ENCODE results near the gene GDI1. TPM values are rescaled to one million over a fixed set of nuclear protein-coding genes. Genes with fewer than 3 reads are reported as not detected.

GDI1 gene
- total RNA-seq, 1 experiment from 2014 or later, result 52.7 TPM

DNA sequence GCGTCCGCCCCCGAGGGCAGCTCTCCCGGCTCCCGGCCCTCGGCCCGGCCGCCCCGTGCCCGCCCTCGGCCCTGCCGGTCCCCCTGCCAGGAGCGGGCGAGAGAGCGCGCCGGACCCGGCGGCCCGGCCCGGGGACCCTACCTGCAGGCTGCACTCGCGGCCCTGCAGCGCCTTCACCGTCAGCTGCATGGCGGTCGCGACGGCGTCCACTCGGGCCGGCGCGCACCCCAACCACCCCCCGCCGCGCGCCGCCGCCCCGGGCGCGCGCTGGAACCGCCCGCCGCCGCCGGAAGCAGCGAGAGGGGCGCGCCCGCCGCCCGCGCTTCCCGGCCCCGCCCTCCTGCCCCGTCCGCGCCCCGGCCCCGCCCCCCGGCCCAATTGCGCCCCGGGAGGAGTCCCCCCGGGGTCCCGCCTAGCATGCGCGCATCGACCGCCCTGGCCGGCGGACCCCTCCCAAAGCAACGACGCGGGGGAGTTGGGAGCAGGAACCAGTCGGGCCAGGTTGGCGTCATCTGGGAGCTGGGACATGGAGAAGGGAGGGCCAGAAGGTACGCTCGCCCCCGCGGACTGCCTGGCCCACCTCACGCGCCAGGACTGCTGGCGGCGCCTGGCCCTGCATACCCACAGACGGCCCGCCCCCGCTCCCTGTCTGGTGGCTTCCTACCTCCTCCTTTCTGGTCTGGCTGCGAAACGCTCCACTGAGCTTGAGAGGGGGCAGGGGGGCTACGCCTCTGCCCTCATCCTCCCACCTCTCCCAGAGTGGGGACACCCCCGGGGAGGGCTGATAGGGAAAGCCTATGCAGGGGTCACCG is 49.6 kb downstream of the GDI1 start, which contains the start of gene UBL4A:
Gene UBL4A, minus strand, starts transcription at position 220 of the 812 bp plus-strand sequence. Its CDS starts 31 bp downstream, at position 189.
- Histone ChIP-seq H2AFZ (ENCODE audit: low read length) (no peak within 1 kb of the TSS), H3K9me3 (ENCODE audit: low read length) (no peaks in the 10 kb centered on the region), H3K4me3 (ENCODE audit: low read length) (peak within 1 kb of the TSS; percentile 78), H3K4me1 (ENCODE audit: low read length) (peaks cover 66% of the 10 kb centered on the region), H4K20me1 (ENCODE audit: insufficient read depth, low read depth, low read length) (no peaks in the 10 kb centered on the region; the same call in 1 of the 2 replicates), H3K27ac (ENCODE audit: low read length) (peak within 1 kb of the TSS; percentile 75), H3K79me2 (ENCODE audit: low read length) (peaks cover 32% of the 10 kb centered on the region), H3K36me3 (ENCODE audit: insufficient read depth, low read length) (peaks cover 4% of the 10 kb centered on the region; the same call in 1 of the 2 replicates), H3K9me2 (replicated peaks; ENCODE audit: insufficient read depth, low read length) (no peaks in the 10 kb centered on the region), H3K4me2 (ENCODE audit: low read depth, low read length, poor library complexity, severe bottlenecking) (peak within 1 kb of the TSS; percentile 81), H3K9ac (ENCODE audit: low read length) (peak within 1 kb of the TSS; percentile 94), H3K27me3 (ENCODE audit: low read length) (no peaks in the 10 kb centered on the region)
- DNase-seq, result peak; percentile 84

DNA sequence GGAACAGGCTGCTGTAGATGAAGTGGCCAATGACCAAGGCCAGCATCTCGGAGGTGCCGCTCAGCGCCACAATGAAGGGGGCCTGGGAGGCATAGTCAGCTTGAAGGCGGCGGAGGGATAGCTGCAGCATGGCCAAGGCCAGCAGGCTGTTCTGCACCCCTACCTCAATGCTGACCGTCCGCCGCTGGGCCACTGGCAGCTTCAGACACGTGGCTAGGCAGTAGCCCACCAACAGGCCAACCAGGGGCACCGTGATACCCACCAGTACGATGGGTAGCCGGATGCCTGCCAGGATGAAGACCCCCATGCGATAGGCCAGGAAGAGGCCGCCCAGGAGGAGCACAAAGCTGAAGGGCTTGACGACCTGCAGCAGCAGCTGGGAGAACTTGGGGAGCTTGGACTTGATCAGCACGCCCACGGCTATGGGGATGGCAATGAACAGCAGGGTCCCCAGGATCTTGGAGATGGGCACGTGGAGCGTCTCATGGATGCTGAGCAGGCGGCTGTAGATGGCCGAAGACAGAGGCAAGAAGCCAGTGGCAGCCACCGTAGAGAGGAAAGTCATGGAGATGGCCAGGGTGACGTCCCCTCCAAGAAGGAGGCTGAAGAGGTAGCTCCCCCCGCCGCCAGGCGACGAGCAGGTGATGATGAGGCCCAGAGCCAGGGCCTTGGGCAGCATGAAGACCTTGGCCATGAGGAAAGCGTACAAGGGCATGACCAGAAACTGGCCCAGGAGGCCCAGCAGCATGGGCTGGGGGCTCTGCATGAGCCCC is 50.8 kb downstream of the GDI1 start:
- Histone ChIP-seq H3K9me3 (ENCODE audit: low read length) (no peaks in the 10 kb centered on the region), H2AFZ (ENCODE audit: low read length) (no peak overlapping the region), H3K4me2 (ENCODE audit: low read depth, low read length, poor library complexity, severe bottlenecking) (peak overlapping the region; percentile 66), H3K27ac (ENCODE audit: low read length) (peak overlapping the region; percentile 35; the same call in 1 of the 2 replicates), H3K36me3 (ENCODE audit: insufficient read depth, low read length) (peaks cover 4% of the 10 kb centered on the region; the same call in 1 of the 2 replicates), H3K9ac (ENCODE audit: low read length) (peak overlapping the region; percentile 66; the same call in 1 of the 2 replicates), H3K79me2 (ENCODE audit: low read length) (peaks cover 32% of the 10 kb centered on the region), H3K9me2 (replicated peaks; ENCODE audit: insufficient read depth, low read length) (no peaks in the 10 kb centered on the region), H3K27me3 (ENCODE audit: low read length) (no peaks in the 10 kb centered on the region), H4K20me1 (ENCODE audit: insufficient read depth, low read depth, low read length) (no peaks in the 10 kb centered on the region; the same call in 1 of the 2 replicates), H3K4me1 (ENCODE audit: low read length) (peaks cover 55% of the 10 kb centered on the region), H3K4me3 (ENCODE audit: low read length) (peak overlapping the region; percentile 67; the same call in 1 of the 2 replicates)
- DNase-seq, result no peak

DNA sequence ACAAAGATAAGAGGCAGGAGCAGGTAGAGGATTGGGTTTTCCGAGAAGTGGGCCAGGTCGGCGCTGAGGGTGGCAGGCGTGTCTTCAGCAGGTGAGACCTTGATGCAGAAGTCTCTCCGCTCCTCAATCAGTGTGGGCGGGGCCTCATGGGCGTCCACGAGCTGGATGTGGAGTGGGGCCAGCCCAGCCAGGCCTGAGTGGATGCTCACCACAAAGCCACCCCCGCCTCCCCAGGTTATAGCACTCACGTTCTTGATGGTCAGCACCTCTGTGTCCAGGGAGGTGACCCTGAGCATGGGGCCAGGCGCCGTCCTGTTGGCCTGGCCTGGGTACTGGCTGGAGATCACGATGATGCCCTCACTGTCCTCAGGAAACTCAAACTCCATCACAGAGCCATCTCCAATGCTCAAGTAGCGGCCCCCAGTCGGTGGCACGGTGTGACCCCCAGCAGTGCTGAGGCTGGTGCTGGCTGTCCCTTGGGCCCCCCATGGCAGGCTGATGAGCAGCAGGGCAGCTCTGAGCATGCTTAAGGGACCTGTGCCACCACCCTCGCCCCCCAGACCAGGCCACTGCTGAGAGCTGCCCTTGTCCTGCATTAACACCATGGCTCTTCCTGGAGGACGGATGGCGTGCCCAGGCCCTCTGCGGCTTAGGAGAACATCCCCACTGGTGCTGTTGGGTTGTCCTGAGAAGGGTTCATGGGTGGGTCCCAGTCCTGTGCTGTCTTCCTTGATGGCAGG is 51.6 kb downstream of the GDI1 start:
- no peaks in the 10 kb centered on the region for H3K27me3 ChIP-seq (ENCODE audit: low read length)
- peaks cover 32% of the 10 kb centered on the region for H3K79me2 ChIP-seq (ENCODE audit: low read length)
- no peak for DNase-seq
- peak overlapping the region; percentile 74; the same call in 1 of the 2 replicates for H3K4me3 ChIP-seq (ENCODE audit: low read length)
- H3K27ac ChIP-seq (ENCODE audit: low read length), result no peak overlapping the region
- peaks cover 47% of the 10 kb centered on the region for H3K4me1 ChIP-seq (ENCODE audit: low read length)
- H4K20me1 ChIP-seq (ENCODE audit: insufficient read depth, low read depth, low read length), result no peaks in the 10 kb centered on the region; the same call in 1 of the 2 replicates
- peak overlapping the region; percentile 75 for H3K4me2 ChIP-seq (ENCODE audit: low read depth, low read length, poor library complexity, severe bottlenecking)
- no peaks in the 10 kb centered on the region for H3K9me3 ChIP-seq (ENCODE audit: low read length)
- H3K9me2 ChIP-seq (replicated peaks; ENCODE audit: insufficient read depth, low read length), result no peaks in the 10 kb centered on the region
- H2AFZ ChIP-seq (ENCODE audit: low read length), result no peak overlapping the region
- peak overlapping the region; percentile 84 for H3K9ac ChIP-seq (ENCODE audit: low read length)
- H3K36me3 ChIP-seq (ENCODE audit: insufficient read depth, low read length), result peaks cover 4% of the 10 kb centered on the region; the same call in 1 of the 2 replicates

DNA sequence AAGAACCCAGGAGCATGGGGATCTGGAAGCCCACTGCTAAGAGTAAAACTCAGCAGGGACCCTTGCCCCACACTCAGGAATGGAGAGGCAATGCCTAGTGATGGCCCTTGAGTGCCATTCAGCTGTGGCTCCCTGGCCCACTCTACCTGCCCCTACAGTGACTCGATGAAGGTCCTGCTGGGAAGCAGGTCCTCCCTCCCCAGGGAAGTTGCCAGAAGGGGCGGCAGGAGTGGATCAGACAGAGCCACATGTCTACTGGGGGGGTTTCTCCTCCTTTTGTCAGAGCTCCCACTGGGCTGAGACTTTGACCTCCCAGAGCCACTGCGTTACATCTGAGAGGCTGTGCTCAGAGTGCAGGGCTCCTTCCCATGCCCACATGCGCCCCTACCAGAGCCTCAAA is 52.2 kb downstream of the GDI1 start:
- Histone ChIP-seq H3K27me3 (ENCODE audit: low read length) (no peaks in the 10 kb centered on the region), H3K4me2 (ENCODE audit: low read depth, low read length, poor library complexity, severe bottlenecking) (peak overlapping the region; percentile 75), H3K9me2 (replicated peaks; ENCODE audit: insufficient read depth, low read length) (no peaks in the 10 kb centered on the region), H3K27ac (ENCODE audit: low read length) (no peak overlapping the region), H3K4me1 (ENCODE audit: low read length) (peaks cover 40% of the 10 kb centered on the region), H3K79me2 (ENCODE audit: low read length) (peaks cover 32% of the 10 kb centered on the region), H3K36me3 (ENCODE audit: insufficient read depth, low read length) (peaks cover 4% of the 10 kb centered on the region; the same call in 1 of the 2 replicates), H3K9me3 (ENCODE audit: low read length) (no peaks in the 10 kb centered on the region), H3K4me3 (ENCODE audit: low read length) (peak overlapping the region; percentile 74; the same call in 1 of the 2 replicates), H2AFZ (ENCODE audit: low read length) (no peak overlapping the region), H3K9ac (ENCODE audit: low read length) (peak overlapping the region; percentile 84), H4K20me1 (ENCODE audit: insufficient read depth, low read depth, low read length) (no peaks in the 10 kb centered on the region; the same call in 1 of the 2 replicates)
- no peak for DNase-seq

DNA sequence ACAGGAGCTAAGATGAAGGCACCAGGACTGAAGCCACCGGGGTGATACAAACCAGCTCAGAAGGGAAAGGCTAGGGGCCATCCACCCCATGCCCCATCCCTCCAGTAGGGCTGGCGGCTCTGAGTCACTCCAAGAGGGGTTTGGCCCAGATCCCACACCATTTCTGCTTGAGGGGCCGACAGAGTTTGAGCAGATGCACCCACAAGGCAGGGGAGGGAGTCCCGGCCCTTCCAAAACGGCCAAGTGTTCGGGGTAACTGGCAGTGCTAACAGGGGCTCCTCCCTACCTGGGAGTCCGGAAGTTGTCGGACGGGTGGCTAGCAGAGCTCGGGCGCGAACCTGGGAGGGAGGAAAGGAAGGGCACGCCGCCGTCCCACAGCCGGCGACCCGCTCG is 53.1 kb downstream of the GDI1 start:
- peak; percentile 76 for DNase-seq
- Histone ChIP-seq H3K27ac (ENCODE audit: low read length) (peak overlapping the region; percentile 47), H3K9me2 (replicated peaks; ENCODE audit: insufficient read depth, low read length) (no peaks in the 10 kb centered on the region), H3K36me3 (ENCODE audit: insufficient read depth, low read length) (peaks cover 4% of the 10 kb centered on the region; the same call in 1 of the 2 replicates), H3K9ac (ENCODE audit: low read length) (peak overlapping the region; percentile 84), H3K27me3 (ENCODE audit: low read length) (no peaks in the 10 kb centered on the region), H3K9me3 (ENCODE audit: low read length) (no peaks in the 10 kb centered on the region), H4K20me1 (ENCODE audit: insufficient read depth, low read depth, low read length) (no peaks in the 10 kb centered on the region; the same call in 1 of the 2 replicates), H3K4me1 (ENCODE audit: low read length) (peaks cover 37% of the 10 kb centered on the region), H3K4me3 (ENCODE audit: low read length) (peak overlapping the region; percentile 74), H3K79me2 (ENCODE audit: low read length) (peaks cover 26% of the 10 kb centered on the region), H3K4me2 (ENCODE audit: low read depth, low read length, poor library complexity, severe bottlenecking) (peak overlapping the region; percentile 75), H2AFZ (ENCODE audit: low read length) (no peak overlapping the region)

DNA sequence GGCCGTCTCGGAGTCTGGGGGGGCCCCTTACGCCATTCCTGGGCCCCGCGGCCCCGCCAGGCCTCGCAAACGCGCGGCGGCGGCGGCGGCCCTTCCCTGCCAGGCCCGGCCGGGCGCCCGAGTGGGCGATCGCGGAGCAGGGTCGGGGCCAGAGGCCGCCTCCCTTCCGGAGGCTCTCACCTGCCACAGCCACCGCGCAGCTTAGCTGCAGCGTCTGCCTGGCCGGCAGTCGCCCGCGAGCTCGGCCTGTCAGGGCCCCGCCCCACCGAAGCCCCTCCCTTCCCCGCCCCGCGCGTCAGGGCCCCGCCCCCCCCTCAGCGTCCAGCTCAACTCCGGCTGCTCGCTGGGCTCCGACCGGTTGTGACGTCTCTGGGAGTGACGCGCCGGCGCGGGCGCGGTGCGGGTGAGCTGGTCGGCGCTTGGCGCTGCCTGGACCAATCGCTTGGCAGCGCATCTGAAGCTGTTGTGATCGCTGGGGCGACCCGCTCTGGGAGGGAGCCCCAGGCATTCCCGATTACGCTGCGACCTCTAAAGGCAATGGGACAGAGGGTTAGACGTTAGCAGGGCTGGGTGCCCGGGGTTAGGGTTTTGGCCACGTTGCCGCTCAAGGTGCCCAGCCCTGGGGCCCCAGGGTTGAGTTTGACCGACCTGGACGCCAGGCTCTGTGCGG is 53.6 kb downstream of the GDI1 start, which contains the start of gene SLC10A3:
Gene SLC10A3, minus strand, starts transcription at position 216 of the 670 bp plus-strand sequence. CDS start 1,689 bp downstream, outside the sequence.
- no peaks in the 10 kb centered on the region for H3K9me2 ChIP-seq (replicated peaks; ENCODE audit: insufficient read depth, low read length)
- peaks cover 37% of the 10 kb centered on the region for H3K4me1 ChIP-seq (ENCODE audit: low read length)
- no peaks in the 10 kb centered on the region for H3K27me3 ChIP-seq (ENCODE audit: low read length)
- peak within 1 kb of the TSS; percentile 75 for H3K4me2 ChIP-seq (ENCODE audit: low read depth, low read length, poor library complexity, severe bottlenecking)
- H4K20me1 ChIP-seq (ENCODE audit: insufficient read depth, low read depth, low read length), result no peaks in the 10 kb centered on the region; the same call in 1 of the 2 replicates
- 0 out of 2 replicates have a peak within 1 kb of the TSS, but pooled peaks have one; percentile 12 for H2AFZ ChIP-seq (ENCODE audit: low read length)
- peak within 1 kb of the TSS; percentile 84 for H3K9ac ChIP-seq (ENCODE audit: low read length)
- peak within 1 kb of the TSS; percentile 78 for H3K27ac ChIP-seq (ENCODE audit: low read length)
- peaks cover 21% of the 10 kb centered on the region for H3K79me2 ChIP-seq (ENCODE audit: low read length)
- no peaks in the 10 kb centered on the region for H3K36me3 ChIP-seq (ENCODE audit: insufficient read depth, low read length)
- H3K9me3 ChIP-seq (ENCODE audit: low read length), result no peaks in the 10 kb centered on the region
- H3K4me3 ChIP-seq (ENCODE audit: low read length), result peak within 1 kb of the TSS; percentile 74
- DNase-seq, result peak; percentile 96

Data from Karpas-422 (cell line).